Body of pancreas (tissue), 4 donors: ENCODE measurements around the gene RASGEF1C. TPM values are rescaled to one million over a fixed set of nuclear protein-coding genes. Genes with fewer than 3 reads are reported as not detected.
A peak's percentile ranks its signal among the peaks of the same experiment; 100 is the strongest.

Experiments used
- ATAC-seq: fragments of 150-250 bp; one replicate; pipeline ENCODE4 v1.9.1; 2016
- DNase-seq, 4 donors: peaks; one replicate each; pipeline ENCODE4 v3.0.0-alpha.2; 2019
- H3K27ac ChIP-seq, 4 donors: fragments of 200-600 bp; sonication (generic); 1 replicate in 3 of 4; 2 replicates in 1 of 4; pipeline versions ENCODE4 v1.5.1 to v1.6.1; 2016 to 2019; ENCODE audit warnings: mild to moderate bottlenecking in 1 of 4, mixed read lengths in 1 of 4, moderate library complexity in 1 of 4
- H3K27me3 ChIP-seq, 2 donors: fragments of 200-600 bp; sonication (generic); one replicate each; pipeline ENCODE4 v1.6.0; 2016; ENCODE audit warnings: mild to moderate bottlenecking in 1 of 2
- H3K36me3 ChIP-seq, 2 donors: fragments of 200-600 bp; sonication (generic); replicated peaks in 1 of 2; 2 replicates each; pipeline ENCODE4 v1.5.1; 2016; ENCODE audit warnings: low read depth in 2 of 2; ENCODE audit not compliant: insufficient read depth in 1 of 2
- H3K4me1 ChIP-seq: fragments of 200-600 bp; sonication (generic); one replicate; pipeline ENCODE4 v1.6.0; 2016
- H3K4me3 ChIP-seq, 2 donors: fragments of 200-600 bp; sonication (generic); 1 replicate in 1 of 2; 2 replicates in 1 of 2; pipeline ENCODE4 v1.5.1; 2016 to 2019
- H3K9me3 ChIP-seq, 3 donors: fragments of 200-600 bp; sonication (generic); 1 replicate in 2 of 3; 2 replicates in 1 of 3; pipeline ENCODE4 v1.5.1; 2016
- POLR2A ChIP-seq, 3 donors: fragments of 450-650 bp; IDR thresholded peaks; one replicate each; pipeline ENCODE4 v1.6.1; 2016; ENCODE audit warnings: antibody characterized with exemption in 3 of 3, mild to moderate bottlenecking in 2 of 3
- WGBS, 2 donors: methylation state at CpG; one replicate each; pipeline ENCODE4 v1.1.5; 2017; 5-methylcytosine and 5-hydroxymethylcytosine counted together
- intact Hi-C: fragments of 100-400 bp; cut with DNase I; formaldehyde crosslinking; loops from one replicate; pipeline ENCODE4 v1.15.1; 2023
- total RNA-seq, 2 donors: library from RNA; depleted of rRNA; stranded (reverse); fragments of >200 nt; gene quantifications; one replicate each; pipeline ENCODE4 v1.1.0, GENCODE V29; 2016
- TF ChIP-seq, protein P1 (sequence below), 7 experiments: fragments of 450-650 bp in 4 of 7; fragments of 200-600 bp in 3 of 7; sonication (generic) in 3 of 7; IDR thresholded peaks; one replicate each; pipeline ENCODE4 v1.5.1; 2016 to 2019; ENCODE audit warnings: antibody characterized with exemption in 7 of 7

RASGEF1C gene
- total RNA-seq, 2 donors from 2014 or later = not detected

DNA sequence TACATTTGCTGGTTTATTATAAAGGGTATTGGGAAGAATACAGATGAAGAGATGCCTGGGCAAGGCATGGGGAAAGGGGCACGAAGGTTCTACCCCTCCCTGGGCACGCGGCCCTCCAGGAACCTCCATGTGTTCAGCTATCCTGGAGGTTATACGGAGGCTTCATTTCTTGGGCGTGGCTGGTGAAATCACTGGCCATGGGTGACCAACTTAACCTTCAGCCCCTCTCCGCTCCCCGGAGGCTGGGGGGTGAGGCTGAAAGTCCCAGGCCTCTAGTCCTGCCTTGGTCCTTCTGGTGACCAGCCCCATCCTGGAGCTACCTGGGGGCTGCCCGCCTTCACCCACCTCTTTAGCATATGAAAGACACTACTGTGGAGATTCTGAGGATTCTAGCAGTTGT lies 120.5 kb downstream of the RASGEF1C start:
- Histone ChIP-seq H3K9me3 (no peaks in the 10 kb centered on the region), H3K27ac (no peak overlapping the region), H3K4me3 (no peak overlapping the region), H3K27me3 (no peaks in the 10 kb centered on the region), H3K36me3 (no peaks in the 10 kb centered on the region), H3K4me1 (peaks cover 33% of the 10 kb centered on the region)
- intact Hi-C loops = no loop called here
- ATAC-seq = no peak
- 97 to 100% methylated on average over 8 of the region's 8 CpGs for WGBS, 2 donors
- no peak for DNase-seq
- TF ChIP-seq, protein P1, sequence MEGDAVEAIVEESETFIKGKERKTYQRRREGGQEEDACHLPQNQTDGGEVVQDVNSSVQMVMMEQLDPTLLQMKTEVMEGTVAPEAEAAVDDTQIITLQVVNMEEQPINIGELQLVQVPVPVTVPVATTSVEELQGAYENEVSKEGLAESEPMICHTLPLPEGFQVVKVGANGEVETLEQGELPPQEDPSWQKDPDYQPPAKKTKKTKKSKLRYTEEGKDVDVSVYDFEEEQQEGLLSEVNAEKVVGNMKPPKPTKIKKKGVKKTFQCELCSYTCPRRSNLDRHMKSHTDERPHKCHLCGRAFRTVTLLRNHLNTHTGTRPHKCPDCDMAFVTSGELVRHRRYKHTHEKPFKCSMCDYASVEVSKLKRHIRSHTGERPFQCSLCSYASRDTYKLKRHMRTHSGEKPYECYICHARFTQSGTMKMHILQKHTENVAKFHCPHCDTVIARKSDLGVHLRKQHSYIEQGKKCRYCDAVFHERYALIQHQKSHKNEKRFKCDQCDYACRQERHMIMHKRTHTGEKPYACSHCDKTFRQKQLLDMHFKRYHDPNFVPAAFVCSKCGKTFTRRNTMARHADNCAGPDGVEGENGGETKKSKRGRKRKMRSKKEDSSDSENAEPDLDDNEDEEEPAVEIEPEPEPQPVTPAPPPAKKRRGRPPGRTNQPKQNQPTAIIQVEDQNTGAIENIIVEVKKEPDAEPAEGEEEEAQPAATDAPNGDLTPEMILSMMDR (IDR thresholded peaks at IDR 0.05) = no peak
- no peak for TF ChIP-seq POLR2A (IDR thresholded peaks at IDR 0.05)

DNA sequence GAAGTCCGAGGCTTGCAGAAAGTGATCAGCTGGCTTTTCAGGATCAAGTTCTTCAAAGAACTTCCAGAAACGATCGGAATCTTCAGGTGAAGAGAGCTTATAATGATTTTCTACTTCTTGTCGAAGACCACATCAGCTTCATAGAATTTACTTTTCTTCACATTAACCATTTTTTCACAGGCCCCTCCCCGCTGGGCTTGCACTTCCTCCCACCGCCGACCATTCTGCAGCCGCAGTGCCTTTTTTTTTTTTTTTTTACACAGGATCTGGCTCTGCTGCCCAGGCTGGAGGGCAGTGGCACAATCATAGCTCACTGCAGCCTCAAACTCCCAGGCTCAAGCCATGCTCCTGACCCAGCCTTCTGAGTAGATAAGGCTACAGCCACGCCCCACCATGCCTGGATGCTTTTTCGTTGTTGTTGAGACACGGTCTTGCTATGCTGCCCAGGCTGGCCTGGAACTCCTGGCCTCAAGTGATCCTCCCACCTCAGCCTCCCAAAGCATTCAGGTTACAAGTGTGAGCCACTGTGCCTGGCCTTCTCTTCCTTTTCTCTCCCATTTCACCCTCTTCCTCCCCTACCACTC lies 122.1 kb downstream of the RASGEF1C start:
- TF ChIP-seq POLR2A (IDR thresholded peaks at IDR 0.05) = no peak
- TF ChIP-seq, protein P1 (IDR thresholded peaks at IDR 0.05) = no peak
- Histone ChIP-seq H3K27me3 (no peaks in the 10 kb centered on the region), H3K27ac (no peak overlapping the region), H3K9me3 (no peaks in the 10 kb centered on the region), H3K4me1 (peaks cover 33% of the 10 kb centered on the region), H3K36me3 (no peaks in the 10 kb centered on the region), H3K4me3 (no peak overlapping the region)
- intact Hi-C loops = no loop called here
- DNase-seq = no peak
- 84 to 90% methylated on average over 11 of the region's 11 CpGs for WGBS, 2 donors
- no peak for ATAC-seq

DNA sequence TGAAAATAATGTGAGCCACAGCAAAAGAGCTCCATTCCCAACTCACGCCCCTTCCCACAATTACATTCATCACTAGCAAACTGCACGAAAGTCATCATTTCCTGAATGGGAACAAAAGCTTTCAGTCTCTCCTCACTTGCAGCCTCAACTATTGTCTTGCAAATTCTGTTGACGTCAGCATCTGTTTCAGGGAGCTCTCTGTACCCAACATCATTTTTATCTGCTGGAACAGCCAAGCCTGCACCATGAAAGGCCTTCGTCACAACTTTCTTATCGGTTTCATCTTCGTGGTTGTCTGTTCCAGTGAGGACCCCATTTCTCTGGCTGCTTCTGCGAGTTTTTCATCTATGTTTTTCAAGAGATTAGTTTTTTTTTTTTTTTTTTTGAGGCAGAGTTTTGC lies 123.2 kb downstream of the RASGEF1C start:
- Histone ChIP-seq H3K4me3 (no peak overlapping the region), H3K27ac (peak overlapping the region in 2 of 4 donors; percentile 64 to 81), H3K4me1 (peaks cover 24% of the 10 kb centered on the region), H3K27me3 (no peaks in the 10 kb centered on the region), H3K9me3 (no peaks in the 10 kb centered on the region), H3K36me3 (no peaks in the 10 kb centered on the region)
- 67 to 68% methylated on average over 7 of the region's 7 CpGs for WGBS, 2 donors
- no peak for TF ChIP-seq POLR2A (IDR thresholded peaks at IDR 0.05)
- TF ChIP-seq, protein P1 (IDR thresholded peaks at IDR 0.05) = no peak
- no peak for DNase-seq
- intact Hi-C loops = no loop called here
- ATAC-seq = no peak

DNA sequence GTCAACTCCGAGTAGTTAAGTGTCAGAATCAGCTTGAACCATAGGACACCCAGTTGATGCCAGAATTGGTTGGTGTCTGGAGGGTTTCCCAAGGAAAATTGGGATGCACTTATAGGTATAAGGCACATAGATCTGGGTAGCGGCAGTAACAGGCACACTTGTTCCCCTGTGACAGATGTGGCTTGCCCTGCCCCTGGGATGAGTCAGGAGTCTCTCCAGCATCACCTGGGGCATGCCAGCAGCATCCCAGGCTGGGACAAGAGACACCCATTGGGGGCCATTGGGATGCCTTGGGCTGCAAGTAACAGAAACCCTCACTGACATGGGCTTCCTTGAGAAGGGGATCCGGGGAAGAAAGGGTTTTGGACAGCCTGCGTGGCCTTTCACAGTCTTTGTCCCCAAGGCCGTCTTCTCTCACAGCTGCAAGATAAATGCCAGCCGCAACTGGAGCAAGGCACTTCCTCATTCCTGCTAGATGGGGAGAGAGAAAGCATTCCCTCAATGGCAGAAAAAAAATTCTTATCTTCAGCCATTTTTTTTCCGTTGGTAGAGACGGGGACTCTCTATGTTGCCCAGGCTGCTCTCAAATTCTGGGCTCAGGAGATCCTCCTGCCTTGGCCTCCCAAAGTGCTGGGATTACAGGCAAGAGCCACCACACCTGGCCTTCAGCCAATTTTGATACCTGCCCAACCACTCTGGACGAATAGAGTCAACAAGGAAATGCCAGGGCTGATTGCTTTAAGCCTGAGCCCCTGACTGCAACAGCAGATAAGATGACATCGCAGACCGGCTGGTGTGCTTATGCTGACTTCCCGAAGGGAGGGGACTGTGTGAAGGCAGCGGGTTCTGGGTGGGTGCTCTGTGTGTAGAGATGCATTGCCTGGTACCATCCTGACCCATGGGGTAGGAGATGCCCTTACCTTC lies 124.1 kb downstream of the RASGEF1C start:
- Histone ChIP-seq H3K4me3 (no peak overlapping the region), H3K4me1 (peaks cover 17% of the 10 kb centered on the region), H3K9me3 (no peaks in the 10 kb centered on the region), H3K27me3 (no peaks in the 10 kb centered on the region), H3K27ac (peak overlapping the region in 3 of 4 donors; percentile 13 to 81 (median 64)), H3K36me3 (no peaks in the 10 kb centered on the region)
- intact Hi-C loops = no loop called here
- TF ChIP-seq POLR2A (IDR thresholded peaks at IDR 0.05) = no peak
- TF ChIP-seq, protein P1 (IDR thresholded peaks at IDR 0.05) = no peak
- WGBS, 2 donors = 18 to 20% methylated on average over 13 of the region's 13 CpGs
- DNase-seq = peak; percentile 76 to 89 (median 85)
- ATAC-seq = peak; percentile 89
